ENCODE results near the gene SV2B.
A peak's percentile ranks its signal among the peaks of the same experiment; 100 is the strongest.

SV2B gene

DNA sequence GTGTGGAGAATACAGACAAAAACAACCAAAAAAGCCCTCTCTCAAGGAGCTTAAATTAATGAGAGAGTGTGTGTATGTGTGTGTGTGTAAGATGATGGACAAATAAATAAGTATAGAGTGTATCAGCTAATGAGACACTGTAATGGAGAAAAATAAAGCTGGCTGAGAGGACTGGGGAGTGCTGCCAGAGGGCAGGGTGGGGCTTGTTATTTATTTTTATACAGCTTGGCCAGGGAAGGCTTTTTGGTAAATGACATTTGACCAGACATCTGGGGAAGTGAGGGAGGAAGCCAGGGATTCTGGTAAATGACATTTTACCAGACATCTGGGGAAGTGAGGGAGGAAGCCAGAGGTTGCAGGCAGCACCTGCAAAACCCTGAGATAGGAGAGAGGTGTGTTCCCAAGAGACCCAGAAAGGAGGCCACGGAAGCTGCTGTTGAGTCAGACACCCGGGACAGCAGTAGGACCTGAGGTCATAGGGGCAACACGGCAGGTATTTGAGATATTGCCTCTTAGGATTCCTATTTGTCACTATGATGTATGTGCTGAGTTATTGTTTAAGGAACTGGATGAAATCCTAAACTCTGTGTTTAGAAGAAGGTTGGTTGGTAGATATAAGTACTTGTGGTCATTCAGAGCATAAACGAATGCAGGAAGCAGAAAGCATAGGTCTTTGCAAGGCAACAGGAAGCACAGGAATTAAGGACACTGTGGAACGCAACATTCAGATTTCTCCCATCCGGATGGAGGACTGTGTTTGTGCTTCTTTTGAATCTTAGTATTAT, 2.7 kb downstream of the SV2B start:
- peak; percentile 54 for DNase-seq (ENCODE audit: low spot score)

DNA sequence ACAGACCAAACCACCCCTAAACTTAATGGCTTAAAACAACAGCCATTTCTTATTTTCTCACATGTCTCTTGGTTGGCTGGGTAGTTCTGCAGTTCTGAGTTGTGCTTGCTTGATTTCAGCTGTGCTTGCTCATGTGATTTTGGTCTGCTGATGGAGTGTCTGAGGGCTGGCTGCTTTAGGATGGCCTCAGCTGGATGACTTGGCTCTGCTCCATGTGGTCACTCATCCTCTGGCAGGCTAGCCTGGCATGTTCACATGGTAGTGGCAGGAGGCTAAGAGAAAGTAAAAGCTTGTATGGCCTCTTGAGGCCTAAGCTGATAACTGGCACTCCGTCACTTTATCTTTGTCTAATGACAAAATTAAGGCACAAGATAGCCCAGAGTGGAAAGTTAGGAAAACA, 4.1 kb downstream of the SV2B start:
- no peak for DNase-seq (ENCODE audit: low spot score)

DNA sequence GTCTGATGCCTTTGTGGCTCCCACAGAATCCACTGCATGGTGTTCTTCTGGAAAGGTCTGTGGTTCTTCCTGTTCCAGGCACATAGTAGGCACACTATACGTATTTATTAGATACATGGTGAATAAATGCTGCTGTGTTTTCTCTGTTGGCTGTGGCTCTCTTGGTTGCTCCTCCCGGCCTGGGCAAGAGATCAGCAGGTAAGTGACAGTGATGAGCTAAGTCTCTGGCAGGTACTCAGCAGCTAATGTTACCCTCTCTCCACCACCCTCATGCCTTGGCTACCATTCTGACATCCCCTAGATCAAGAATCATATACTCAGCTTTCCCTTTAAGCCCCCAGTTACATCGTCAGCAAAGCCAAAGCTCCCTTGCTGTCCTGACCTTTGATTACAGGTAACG, 8.4 kb downstream of the SV2B start:
- DNase-seq (ENCODE audit: low spot score): peak; percentile 70

DNA sequence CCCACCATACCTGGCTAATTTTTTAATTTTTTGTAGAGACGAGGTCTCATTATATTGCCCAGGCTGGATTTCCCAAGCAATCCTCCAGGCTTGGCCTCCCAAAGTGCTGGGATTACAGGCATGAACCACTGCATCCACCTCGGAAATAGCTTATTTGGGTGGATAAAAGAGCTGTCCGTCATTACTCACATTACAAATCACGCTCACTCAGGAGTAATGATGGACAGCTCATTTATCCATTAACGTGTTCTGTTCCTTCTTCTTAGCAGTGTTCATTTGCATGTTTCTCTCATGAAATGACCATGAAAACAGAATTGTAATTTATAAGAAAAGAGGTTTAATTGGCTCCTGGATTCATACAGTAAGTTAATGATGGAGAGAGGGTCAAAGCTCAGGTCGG, 9.8 kb downstream of the SV2B start:
- DNase-seq (ENCODE audit: low spot score): no peak

GRCh38 chr15:91110407-91110806, 10.3 kb downstream of the SV2B start:
- peak; percentile 76 for DNase-seq (ENCODE audit: low spot score)

GRCh38 chr15:91113030-91113429, 13.0 kb downstream of the SV2B start:
- DNase-seq (ENCODE audit: low spot score): peak; percentile 59

GRCh38 chr15:91114301-91114700, 14.2 kb downstream of the SV2B start:
- peak; percentile 11 for DNase-seq (ENCODE audit: low spot score)

- no peak for DNase-seq (ENCODE audit: low spot score)
Measured at GRCh38 chr15:91116113-91117067, 16.3 kb downstream of the SV2B start.

- no peak for DNase-seq (ENCODE audit: low spot score)
Measured at GRCh38 chr15:91117375-91117774, 17.3 kb downstream of the SV2B start.

DNA sequence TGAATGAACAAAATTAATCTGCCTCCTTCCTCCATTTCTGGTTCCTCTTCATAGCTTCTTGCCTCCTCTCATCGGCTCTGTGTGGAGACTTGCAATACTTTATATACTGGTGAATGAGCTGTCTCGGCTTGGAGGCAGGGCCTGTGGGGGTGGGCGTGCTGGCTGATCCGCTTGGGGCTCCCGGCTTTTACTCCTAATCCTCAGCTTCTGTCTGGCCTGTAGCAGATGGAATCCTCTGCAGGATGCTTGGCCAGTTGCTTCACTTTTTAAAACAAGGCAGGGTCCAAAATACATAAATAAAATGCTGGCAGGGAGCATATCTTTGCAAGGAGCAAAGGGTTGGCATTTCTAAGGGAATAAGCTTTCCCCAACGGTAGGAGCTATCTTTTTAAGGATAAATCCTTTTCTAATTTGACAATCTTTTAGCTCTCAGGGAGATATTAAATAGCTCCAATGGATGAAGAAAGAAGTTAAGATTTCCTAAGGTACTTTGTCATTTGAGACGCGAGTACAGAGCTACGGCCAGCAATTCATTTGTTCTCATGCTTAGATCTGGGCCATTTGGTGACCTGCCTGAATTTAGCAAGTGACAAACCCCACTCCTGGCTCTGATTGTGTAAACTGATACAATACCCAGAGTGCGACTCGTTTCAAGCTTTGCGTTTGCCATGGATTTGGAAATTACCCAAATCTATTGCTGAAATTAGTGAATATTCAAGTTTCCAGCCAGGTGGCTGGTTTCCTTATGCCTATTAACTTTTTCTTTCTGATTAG, 18.9 kb downstream of the SV2B start:
- DNase-seq (ENCODE audit: low spot score): peak; percentile 92

DNA sequence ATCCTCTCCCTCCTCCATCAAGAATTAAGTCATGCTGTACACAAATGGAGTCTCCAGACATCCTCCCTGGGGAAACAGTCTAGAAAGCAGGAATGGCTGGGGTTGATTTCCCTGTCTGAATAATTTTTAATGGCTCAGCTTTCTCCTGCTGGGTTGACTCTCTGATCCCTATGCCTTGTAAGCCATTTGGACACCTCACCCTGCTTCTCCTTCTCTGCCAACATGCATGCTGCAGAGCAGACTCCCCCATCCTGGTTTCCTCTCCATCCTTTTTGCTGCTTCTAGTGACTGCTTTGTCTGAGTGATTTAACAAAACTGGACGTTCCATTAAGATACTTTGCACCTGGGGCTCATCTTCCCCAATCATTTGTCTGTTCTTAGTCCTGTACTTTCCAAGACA, 22.2 kb downstream of the SV2B start:
- peak; percentile 75 for DNase-seq (ENCODE audit: low spot score)

DNA sequence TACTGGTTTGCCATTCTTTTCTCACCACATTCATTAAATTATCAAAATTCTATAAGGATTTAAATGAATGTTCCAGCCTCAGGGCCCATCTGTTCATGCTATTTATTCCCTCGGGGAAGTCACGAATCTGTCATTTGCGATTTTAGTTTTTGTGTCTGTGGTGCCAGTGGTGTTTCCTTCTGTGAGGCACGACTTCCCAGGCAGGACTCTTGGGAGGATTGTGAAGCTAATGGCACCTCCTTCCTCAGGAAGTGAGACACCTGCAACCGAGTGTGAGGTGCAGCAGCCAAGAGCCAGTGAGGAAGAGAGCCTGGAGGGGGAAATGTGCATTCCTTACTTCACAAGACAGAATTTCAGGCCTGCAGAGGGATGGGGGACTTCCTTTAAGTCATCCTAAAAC, 24.1 kb downstream of the SV2B start:
- no peak for DNase-seq (ENCODE audit: low spot score)

GRCh38 chr15:91125162-91125561, 25.1 kb downstream of the SV2B start:
- DNase-seq (ENCODE audit: low spot score): no peak

DNA sequence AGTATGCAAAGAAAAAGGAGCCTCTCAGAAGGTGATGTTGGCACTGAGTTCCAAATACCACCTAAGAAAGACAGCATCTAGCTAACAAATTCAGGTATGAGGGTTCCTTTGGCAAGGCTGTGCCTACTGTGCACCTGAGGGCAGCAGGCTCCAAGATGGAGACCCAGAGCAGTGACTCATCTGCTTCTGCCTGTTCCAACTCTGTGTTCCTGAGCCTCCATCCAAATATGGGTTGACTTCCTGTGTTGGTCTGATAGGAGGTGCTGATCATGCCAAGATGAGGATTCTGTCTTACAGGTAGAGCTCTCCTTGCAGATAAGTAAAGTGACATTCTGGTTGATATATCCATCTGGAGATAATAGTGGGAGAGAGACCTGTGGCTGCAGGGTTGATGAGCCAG, 26.0 kb downstream of the SV2B start:
- peak; percentile 85 for DNase-seq (ENCODE audit: low spot score)

- peak; percentile 81 for DNase-seq (ENCODE audit: low spot score)
Measured at GRCh38 chr15:91127236-91127955, 27.3 kb downstream of the SV2B start.

DNA sequence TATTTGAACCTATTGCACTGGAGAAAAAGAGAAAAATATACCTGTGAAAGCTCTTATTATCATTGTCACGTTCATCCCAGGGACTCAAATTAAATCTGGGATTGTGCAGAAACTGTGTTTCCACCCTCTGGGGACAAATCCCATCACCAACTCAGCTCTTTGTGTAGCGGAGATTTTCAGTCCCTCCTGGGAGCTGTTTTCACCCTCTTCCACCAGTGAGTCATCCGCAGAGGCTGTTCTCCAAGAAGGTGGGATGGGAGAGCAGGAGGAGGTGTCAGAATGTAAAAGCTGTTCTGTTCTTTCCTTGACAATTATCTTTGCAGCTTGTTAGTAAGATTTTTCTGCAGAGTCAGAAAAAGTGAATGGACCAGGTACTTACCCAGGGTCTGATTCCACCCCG, 28.0 kb downstream of the SV2B start:
- no peak for DNase-seq (ENCODE audit: low spot score)

- no peak for DNase-seq (ENCODE audit: low spot score)
Measured at GRCh38 chr15:91129436-91129835, 29.4 kb downstream of the SV2B start.

GRCh38 chr15:91132079-91132478, 32.0 kb downstream of the SV2B start:
- DNase-seq (ENCODE audit: low spot score): no peak

GRCh38 chr15:91133511-91133910, 33.5 kb downstream of the SV2B start:
- no peak for DNase-seq (ENCODE audit: low spot score)

DNA sequence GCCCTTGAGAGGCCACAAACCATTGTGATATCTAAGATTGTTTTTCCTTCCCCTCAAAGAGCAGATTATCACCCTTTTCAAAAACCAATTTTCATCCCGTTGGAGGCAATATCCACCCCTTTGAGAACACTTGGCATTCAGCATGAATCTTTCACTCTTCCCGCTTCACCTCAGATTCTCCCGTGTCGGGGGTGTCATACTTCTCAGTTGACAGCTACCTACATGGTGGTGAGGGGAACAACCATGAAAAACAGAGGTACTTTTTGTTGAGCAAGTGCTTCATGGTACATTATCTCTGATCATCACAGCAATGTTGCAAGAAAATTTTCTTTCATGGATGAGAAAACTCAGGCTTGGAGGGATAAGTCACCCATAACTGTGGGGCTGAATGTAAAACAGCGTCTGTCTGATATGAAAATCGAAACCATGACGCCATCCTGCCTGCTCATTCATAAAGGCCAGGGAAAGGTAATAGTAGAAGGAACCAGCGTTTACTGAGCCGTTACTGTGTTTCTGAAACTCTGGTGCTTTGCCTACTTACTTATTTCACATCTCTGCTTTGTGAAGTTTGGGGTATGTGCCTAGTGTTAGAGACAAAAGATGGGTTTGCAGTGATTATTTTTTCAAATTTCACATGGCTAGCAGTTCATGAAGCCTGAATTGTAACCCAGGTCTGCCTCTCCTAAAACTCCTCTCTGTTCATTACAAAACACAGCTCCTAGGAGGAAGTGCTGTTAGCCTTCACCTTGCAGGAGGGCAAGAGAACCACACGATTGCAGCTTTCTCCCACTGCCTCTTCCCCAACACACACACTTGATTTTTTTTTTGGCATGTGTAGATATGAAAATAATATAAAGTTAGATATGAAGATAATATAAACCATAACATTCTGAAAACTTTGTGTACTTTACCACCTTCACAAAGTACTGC, 35.4 kb downstream of the SV2B start:
- no peak for DNase-seq (ENCODE audit: low spot score)

Measured in cerebellar cortex (tissue), 1 donor.